ENCODE results near the gene UBL7. TPM values are rescaled to one million over a fixed set of nuclear protein-coding genes. Genes with fewer than 3 reads are reported as not detected.

Gene UBL7
- total RNA-seq, 1 experiment from 2014 or later, result 47.5 TPM

DNA sequence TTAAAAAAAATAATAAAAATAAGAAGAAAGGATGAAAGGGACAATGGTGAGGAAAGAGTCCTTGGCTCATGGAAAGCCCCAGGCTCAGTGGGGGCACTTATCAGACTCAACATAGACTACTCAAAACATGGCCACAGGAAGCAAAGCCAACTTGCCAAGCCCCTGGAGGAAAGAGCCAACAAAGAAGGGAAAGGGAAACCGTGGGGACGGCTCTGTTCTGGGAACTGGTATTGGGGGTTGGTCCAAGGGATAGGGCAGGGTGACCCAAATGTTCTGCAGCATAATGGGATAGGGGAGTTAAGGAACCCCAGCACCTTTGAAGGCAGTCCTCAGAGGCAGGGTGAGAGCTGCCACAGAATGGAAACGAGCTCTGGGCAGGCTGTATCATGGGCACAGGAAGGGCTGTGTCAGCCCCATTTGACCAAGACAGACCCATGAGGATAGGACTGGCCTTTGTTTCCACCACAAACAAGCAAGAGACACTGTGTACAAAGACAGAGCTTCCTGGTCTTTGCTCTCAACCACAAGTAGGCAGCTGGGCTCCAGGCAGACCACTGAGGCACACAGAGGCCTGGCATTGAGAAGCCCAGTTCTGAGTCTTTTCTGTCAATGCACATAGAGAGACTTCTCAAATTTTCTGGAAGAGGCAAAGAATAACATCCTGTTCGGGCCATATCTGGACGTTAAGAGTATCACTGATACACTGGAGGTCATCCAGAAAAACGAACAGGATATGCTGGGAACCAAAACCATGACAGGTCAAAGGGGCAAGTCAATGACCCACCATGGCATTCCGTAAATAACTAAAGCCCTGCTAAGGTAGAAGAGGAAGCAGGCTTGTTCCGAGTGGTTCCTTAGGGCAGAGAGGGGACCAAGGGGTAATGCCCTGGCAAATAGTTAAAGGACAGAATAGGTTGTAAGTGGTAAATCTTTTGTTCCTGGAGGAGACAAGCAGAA is 16.6 kb downstream of the UBL7 start:
- Histone ChIP-seq H3K9me3 (ENCODE audit: control insufficient read depth, low read depth, low read length) (no peaks in the 10 kb centered on the region), H3T11ph (ENCODE audit: low read length) (no peak overlapping the region), H3K4me2 (ENCODE audit: insufficient read depth, insufficient read length, low read length) (no peak overlapping the region), H3K4me1 (ENCODE audit: insufficient read depth, low read length) (no peaks in the 10 kb centered on the region), H3K14ac (ENCODE audit: insufficient read depth, low read length) (no peak overlapping the region), H2BK15ac (ENCODE audit: low read depth, low read length) (no peak overlapping the region), H2AFZ (ENCODE audit: low read length) (no peak overlapping the region), H2AK5ac (ENCODE audit: insufficient read length, low read length) (no peak overlapping the region), H3K79me1 (ENCODE audit: insufficient read depth, low read depth, low read length, poor library complexity, severe bottlenecking) (no peaks in the 10 kb centered on the region), H4K20me1 (ENCODE audit: control insufficient read depth, insufficient read depth, insufficient read length) (no peaks in the 10 kb centered on the region), H2BK20ac (ENCODE audit: low read depth, low read length, poor library complexity, severe bottlenecking) (no peak overlapping the region), H3K27me3 (ENCODE audit: insufficient read depth, low read length) (no peaks in the 10 kb centered on the region), H4K91ac (ENCODE audit: insufficient read length, low read depth, low read length) (no peak overlapping the region), H2BK5ac (ENCODE audit: insufficient read length, low read length) (no peak overlapping the region), H3K27ac (ENCODE audit: insufficient read length, low read depth, low read length) (no peak overlapping the region), H2BK120ac (ENCODE audit: low read depth, low read length, poor library complexity, severe bottlenecking) (no peak overlapping the region), H3K23ac (ENCODE audit: insufficient read length, low read depth, low read length) (no peak overlapping the region), H3K79me2 (ENCODE audit: insufficient read depth, low read length) (no peaks in the 10 kb centered on the region), H3K4ac (ENCODE audit: low read depth, low read length) (no peak overlapping the region), H3K23me2 (ENCODE audit: insufficient read length, low read depth, low read length, poor library complexity, severe bottlenecking) (no peaks in the 10 kb centered on the region), H3K56ac (ENCODE audit: insufficient read length, low read depth, low read length) (no peak overlapping the region), H3K9ac (ENCODE audit: extremely low read depth, insufficient read length, low read length) (no peak overlapping the region), H4K8ac (replicated peaks; ENCODE audit: insufficient read length, low read depth, low read length) (no peak overlapping the region), H3K18ac (ENCODE audit: insufficient read length, low read depth, low read length) (no peak overlapping the region), H4K5ac (ENCODE audit: insufficient read length, low read depth, low read length) (no peak overlapping the region), H2BK12ac (ENCODE audit: insufficient read length, low read depth, low read length) (no peak overlapping the region)
- TF ChIP-seq, protein P1, sequence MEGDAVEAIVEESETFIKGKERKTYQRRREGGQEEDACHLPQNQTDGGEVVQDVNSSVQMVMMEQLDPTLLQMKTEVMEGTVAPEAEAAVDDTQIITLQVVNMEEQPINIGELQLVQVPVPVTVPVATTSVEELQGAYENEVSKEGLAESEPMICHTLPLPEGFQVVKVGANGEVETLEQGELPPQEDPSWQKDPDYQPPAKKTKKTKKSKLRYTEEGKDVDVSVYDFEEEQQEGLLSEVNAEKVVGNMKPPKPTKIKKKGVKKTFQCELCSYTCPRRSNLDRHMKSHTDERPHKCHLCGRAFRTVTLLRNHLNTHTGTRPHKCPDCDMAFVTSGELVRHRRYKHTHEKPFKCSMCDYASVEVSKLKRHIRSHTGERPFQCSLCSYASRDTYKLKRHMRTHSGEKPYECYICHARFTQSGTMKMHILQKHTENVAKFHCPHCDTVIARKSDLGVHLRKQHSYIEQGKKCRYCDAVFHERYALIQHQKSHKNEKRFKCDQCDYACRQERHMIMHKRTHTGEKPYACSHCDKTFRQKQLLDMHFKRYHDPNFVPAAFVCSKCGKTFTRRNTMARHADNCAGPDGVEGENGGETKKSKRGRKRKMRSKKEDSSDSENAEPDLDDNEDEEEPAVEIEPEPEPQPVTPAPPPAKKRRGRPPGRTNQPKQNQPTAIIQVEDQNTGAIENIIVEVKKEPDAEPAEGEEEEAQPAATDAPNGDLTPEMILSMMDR (conservative IDR thresholded peaks at IDR 0.05), result no peak
- H3K27ac Mint-ChIP-seq, result no peak overlapping the region
- no peak overlapping the region for H3K4me3 Mint-ChIP-seq
- H3K9me3 Mint-ChIP-seq, result no peaks in the 10 kb centered on the region
- WGBS (ENCODE audit: extremely low coverage, insufficient read length, low lambda C conversion rate), result no CpG with 5 or more reads among the region's 8 CpGs
- peaks cover 8 to 9% of the 10 kb centered on the region in 2 experiments for H3K4me1 Mint-ChIP-seq
- H3K36me3 Mint-ChIP-seq (ENCODE audit: insufficient read depth in 1 of 3, low read depth in 3 of 3), result peaks cover 5 to 27% (median 25%) of the 10 kb centered on the region in 3 experiments; a peak in 6 of 7 replicates
- DNase-seq, result no peak
- H3K27me3 Mint-ChIP-seq (ENCODE audit: low read depth), result no peaks in the 10 kb centered on the region

Data from H9 (cell line).